ENCODE results near the gene YTHDC1. TPM values are rescaled to one million over a fixed set of nuclear protein-coding genes. Genes with fewer than 3 reads are reported as not detected.
"Not testable (repeated sequence)": the region's sequence is repeated elsewhere in the genome, so short reads cannot be mapped to it uniquely, and the experiment has no call there.

Gene YTHDC1
- total RNA-seq, 6 donors from 2014 or later = 54.1 to 137 (median 76.3) TPM

DNA sequence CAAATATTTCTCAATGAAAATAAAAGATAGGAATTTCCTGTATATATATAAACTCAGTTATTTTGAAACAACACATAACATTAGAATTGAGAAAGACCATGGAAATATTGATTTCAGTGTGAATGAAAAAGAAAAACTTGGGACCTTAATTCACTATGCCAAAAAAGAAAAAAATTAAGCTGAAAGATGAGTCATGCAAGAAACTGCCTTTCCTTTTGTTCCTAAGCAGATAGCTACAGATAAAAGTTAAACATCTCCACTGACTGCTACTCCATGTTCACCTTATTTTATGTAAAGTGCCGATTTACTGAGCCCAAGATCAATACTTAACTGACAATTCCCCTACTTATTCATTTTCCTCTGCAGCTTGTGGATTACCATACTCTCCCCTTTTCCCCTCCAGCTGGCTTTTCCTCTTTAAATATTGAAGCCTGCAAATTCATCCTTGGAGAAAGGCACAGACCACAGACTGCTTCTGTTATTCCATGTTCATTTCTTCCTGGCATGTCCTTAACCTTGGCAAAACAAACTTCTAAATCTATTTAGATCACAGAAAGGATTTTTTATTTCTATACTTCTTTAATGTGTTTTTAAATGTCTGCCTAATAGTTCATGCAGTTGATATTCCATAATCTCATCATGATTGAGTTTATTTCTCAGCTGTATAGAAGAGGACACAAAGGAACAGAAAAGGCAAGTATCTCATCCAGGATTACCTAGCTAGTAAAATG is 40.5 kb upstream of the YTHDC1 start:
- Histone ChIP-seq H3K27ac (no peak overlapping the region), H3K4me3 (no peak overlapping the region), H3K9me3 (no peaks in the 10 kb centered on the region), H3K27me3 (no peaks in the 10 kb centered on the region), H3K4me1 (no peaks in the 10 kb centered on the region), H3K36me3 (no peaks in the 10 kb centered on the region)
- 37 to 67% methylated on average over 1 of the region's 1 CpG for WGBS, 2 donors
- ATAC-seq (ENCODE audit: low FRiP score in 2 of 2) (no peak), DNase-seq (no peak)
- no peak for TF ChIP-seq EP300 (IDR thresholded peaks at IDR 0.05)
- TF ChIP-seq, protein P1, sequence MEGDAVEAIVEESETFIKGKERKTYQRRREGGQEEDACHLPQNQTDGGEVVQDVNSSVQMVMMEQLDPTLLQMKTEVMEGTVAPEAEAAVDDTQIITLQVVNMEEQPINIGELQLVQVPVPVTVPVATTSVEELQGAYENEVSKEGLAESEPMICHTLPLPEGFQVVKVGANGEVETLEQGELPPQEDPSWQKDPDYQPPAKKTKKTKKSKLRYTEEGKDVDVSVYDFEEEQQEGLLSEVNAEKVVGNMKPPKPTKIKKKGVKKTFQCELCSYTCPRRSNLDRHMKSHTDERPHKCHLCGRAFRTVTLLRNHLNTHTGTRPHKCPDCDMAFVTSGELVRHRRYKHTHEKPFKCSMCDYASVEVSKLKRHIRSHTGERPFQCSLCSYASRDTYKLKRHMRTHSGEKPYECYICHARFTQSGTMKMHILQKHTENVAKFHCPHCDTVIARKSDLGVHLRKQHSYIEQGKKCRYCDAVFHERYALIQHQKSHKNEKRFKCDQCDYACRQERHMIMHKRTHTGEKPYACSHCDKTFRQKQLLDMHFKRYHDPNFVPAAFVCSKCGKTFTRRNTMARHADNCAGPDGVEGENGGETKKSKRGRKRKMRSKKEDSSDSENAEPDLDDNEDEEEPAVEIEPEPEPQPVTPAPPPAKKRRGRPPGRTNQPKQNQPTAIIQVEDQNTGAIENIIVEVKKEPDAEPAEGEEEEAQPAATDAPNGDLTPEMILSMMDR (IDR thresholded peaks at IDR 0.05) = no peak
- no peak for TF ChIP-seq POLR2A (IDR thresholded peaks at IDR 0.05)
- no peak for TF ChIP-seq POLR2AphosphoS5 (IDR thresholded peaks at IDR 0.05)

DNA sequence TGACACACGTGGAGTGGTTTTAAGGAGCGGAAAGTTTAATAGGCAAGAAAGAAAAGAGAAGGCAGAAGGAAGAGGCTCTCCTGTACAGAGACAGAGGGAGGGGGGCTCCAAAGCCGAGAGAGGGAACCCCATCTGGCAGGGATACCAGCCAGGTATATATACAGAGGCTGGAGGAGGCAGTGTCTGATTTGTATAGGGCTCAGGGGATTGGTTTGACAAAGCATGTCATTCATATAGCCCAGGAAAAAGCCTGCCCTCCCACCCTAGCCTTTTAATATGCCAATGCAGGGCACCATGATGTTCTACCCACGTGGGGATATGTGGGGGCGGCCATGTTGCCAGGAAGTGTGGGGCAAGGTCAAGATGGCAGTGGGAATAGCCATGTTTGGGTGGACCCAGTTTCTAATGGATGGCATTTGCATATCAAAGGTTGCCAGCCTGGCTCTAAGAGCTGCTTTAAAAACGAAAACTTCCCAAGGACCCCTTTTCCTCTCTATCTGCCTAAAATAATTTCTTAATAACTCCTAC is 39.6 kb upstream of the YTHDC1 start:
- not testable (repeated sequence) for H3K36me3 ChIP-seq; ATAC-seq (ENCODE audit: low FRiP score in 2 of 2); H3K27me3 ChIP-seq; H3K27ac ChIP-seq; H3K4me3 ChIP-seq; H3K4me1 ChIP-seq; H3K9me3 ChIP-seq; DNase-seq
- 78 to 80% methylated on average over 6 of the region's 6 CpGs for WGBS, 2 donors

DNA sequence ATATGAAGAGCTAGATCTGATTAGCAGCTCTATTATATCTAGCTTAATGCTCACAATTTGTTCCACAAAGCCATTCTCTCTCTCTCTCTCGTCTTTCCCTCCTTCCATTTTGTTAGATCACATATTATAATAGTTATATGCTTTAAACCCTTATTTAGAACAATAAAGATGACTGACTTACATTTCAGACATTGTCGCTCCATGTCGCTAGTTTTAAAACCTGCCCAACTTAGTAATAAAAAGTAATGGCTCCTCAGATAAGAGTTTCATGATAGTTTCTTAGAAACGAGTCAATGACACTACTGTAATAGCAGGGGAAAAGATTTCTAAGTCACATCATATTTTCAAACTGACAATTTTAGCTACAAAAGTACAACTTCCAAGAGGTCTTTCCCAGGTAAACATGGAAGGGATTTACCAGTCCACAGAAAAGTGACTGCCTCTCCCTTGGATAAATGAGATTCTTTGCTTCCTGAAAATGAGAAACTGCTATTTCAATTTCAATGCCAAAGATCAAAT is 38.5 kb upstream of the YTHDC1 start:
- no peak for ATAC-seq (ENCODE audit: low FRiP score in 2 of 2)
- DNase-seq = no peak
- 90% methylated on average over 4 of the region's 4 CpGs for WGBS, 2 donors
- Histone ChIP-seq H3K9me3 (no peaks in the 10 kb centered on the region), H3K27me3 (no peaks in the 10 kb centered on the region), H3K4me1 (no peaks in the 10 kb centered on the region), H3K4me3 (no peak overlapping the region), H3K36me3 (no peaks in the 10 kb centered on the region), H3K27ac (no peak overlapping the region)
- no peak for TF ChIP-seq POLR2AphosphoS5 (IDR thresholded peaks at IDR 0.05)
- TF ChIP-seq POLR2A (IDR thresholded peaks at IDR 0.05) = no peak
- TF ChIP-seq, protein P1 (IDR thresholded peaks at IDR 0.05) = no peak

DNA sequence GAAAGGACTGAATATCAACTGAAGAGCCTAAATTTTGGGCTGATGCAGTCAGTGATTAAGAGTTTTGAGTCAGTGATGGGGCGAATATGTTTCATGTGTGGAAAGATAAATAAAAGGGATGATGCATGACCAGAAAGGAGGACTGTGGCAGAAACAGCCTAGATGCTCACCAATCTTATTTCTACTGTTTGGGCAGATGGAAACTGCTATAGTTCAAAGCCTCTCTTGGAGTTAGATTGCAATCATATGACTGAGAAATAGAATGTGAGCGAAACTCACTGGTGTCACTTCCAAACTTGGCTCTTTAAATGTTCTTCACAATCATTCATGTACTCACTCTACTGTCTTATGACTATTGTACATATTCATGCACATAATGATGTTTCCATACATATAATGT is 35.4 kb upstream of the YTHDC1 start:
- TF ChIP-seq, protein P1 (IDR thresholded peaks at IDR 0.05) = no peak
- TF ChIP-seq POLR2A (IDR thresholded peaks at IDR 0.05) (no peak), POLR2AphosphoS5 (IDR thresholded peaks at IDR 0.05) (no peak), EP300 (IDR thresholded peaks at IDR 0.05) (no peak)
- WGBS, 2 donors = 90 to 98% methylated on average over 2 of the region's 2 CpGs
- ATAC-seq (ENCODE audit: low FRiP score in 2 of 2) (no peak), DNase-seq (no peak)
- no peaks in the 10 kb centered on the region for H3K27me3 ChIP-seq
- no peak overlapping the region for H3K4me3 ChIP-seq
- H3K36me3 ChIP-seq = no peaks in the 10 kb centered on the region
- H3K9me3 ChIP-seq = no peaks in the 10 kb centered on the region
- H3K4me1 ChIP-seq = no peaks in the 10 kb centered on the region
- no peak overlapping the region for H3K27ac ChIP-seq

DNA sequence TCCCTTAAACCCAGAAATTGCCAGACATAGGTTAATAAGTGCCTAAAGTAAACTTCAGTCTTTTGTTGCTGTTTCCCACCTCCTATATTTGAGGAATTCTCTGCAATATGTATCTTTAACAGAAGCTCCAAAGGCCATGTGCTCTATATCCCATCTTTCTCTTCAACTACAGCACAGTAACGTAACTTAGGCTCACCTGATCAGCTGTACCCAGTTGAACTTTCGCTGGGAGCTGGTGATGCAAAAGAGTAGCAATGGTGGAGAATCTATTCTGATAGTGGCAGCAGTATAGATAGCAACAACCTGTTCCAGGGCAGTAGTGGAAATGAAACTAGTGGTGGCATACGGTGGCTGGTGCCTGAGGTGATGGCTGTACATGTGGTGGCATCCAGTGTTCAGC is 33.2 kb upstream of the YTHDC1 start:
- 54 to 56% methylated on average over 3 of the region's 3 CpGs for WGBS, 2 donors
- Histone ChIP-seq H3K4me1 (no peaks in the 10 kb centered on the region), H3K9me3 (no peaks in the 10 kb centered on the region), H3K4me3 (no peak overlapping the region), H3K36me3 (no peaks in the 10 kb centered on the region), H3K27ac (no peak overlapping the region), H3K27me3 (no peaks in the 10 kb centered on the region)
- ATAC-seq (ENCODE audit: low FRiP score in 2 of 2) (no peak), DNase-seq (no peak)
- TF ChIP-seq, protein P1 (IDR thresholded peaks at IDR 0.05) = no peak
